ENCODE measurements around the gene E2F1. TPM values are rescaled to one million over a fixed set of nuclear protein-coding genes. Genes with fewer than 3 reads are reported as not detected.

Gene E2F1
- total RNA-seq, 1 experiment from 2014 or later: 44.2 TPM

DNA sequence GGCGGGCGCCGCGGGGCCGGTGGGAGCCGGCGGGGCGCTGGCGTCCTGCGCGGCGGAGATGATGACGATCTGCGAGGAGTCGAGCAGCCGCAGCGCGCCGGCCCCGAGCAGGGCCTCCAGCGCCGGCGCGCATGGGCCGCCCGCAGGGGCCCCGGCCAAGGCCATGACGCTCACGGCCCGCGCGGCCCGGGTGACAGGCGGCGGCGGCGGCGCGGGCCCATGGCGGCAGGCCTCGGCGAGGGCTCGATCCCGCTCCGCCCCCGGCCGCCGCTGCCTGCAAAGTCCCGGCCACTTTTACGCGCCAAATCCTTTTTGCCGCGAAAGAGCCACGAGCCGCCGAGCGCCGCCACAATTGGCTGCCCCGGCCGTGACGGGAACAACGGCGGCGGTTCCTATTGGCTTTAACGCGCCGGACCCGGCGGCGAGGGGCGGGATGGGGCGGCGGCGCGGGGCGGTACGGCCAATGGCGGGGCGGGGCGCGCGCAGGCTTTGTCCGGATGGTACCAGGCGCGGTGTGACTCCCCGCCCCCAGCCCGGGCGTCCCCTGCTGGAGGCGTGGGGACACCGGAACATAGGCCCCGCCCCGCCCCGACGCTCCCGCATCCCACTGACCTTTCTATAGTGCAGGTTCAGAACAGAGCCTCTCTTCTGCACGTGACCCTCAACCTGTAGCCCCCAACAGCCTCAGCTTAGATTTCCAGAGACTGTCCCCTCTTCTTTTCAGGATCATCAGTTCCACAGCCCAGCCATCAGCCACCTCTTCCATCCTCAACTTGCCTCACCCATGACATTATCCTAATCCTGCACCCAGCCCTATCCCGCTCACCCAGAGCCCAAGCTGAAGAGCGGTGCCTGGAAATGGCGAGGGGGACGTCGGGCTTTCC lies at the start of gene E2F1 (continued):
- TF ChIP-seq PRRX2 (CRISPR knock-in tag; IDR thresholded peaks at IDR 0.05) (no peak), HMGA2 (CRISPR knock-in tag; IDR thresholded peaks at IDR 0.05) (no peak)

DNA sequence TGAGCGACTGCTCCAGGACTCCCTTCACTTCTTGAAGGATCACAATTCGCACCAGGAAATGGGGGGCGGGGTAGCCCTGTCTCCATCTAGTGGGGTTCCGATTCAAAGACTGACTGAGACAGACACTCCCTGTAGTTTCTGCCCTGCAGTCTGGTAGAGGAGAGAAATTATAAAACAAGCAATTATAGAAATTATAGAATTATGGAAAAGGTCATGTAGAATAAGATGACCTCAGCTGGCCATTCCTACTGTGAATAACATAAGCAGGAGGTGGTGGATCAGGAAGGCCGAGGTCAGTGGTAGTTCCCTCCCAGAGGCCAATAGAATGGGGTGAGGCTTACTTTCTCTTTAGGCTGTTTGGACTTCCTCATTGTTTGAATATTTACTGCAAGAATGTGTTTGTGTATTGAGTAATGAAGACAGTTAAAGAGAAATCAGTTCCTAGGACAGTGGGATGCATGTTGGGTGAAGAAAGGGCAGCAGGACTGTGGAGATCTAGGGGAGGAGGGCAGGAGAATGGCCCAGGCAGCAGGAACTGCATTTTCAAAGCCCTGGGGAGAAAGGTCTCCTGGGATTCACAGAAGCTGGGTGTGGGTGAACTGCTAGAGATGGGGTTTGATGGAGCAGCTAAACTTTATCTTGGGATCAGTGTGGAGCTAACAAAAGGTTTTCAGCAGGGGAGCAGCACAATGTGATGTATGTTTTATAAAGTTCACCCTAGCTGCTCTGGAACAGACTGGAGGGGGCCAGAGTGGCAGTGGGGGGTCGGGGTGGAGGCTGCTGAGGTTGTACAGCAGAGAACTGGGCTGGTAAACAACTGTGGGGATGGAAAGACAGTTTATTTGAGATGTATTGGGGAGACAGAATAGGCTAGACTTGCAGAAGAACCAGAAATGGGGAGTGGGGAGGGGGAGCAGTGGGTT lies 47.7 kb upstream of the E2F1 start:
- H3K4me3 Mint-ChIP-seq: peak overlapping the region; percentile 78
- TF ChIP-seq JAZF1 (CRISPR knock-in tag; IDR thresholded peaks at IDR 0.05): no peak
- TF ChIP-seq ZNF219 (CRISPR knock-in tag; IDR thresholded peaks at IDR 0.05; ENCODE audit: borderline replicate concordance): no peak
- TF ChIP-seq, protein P1, sequence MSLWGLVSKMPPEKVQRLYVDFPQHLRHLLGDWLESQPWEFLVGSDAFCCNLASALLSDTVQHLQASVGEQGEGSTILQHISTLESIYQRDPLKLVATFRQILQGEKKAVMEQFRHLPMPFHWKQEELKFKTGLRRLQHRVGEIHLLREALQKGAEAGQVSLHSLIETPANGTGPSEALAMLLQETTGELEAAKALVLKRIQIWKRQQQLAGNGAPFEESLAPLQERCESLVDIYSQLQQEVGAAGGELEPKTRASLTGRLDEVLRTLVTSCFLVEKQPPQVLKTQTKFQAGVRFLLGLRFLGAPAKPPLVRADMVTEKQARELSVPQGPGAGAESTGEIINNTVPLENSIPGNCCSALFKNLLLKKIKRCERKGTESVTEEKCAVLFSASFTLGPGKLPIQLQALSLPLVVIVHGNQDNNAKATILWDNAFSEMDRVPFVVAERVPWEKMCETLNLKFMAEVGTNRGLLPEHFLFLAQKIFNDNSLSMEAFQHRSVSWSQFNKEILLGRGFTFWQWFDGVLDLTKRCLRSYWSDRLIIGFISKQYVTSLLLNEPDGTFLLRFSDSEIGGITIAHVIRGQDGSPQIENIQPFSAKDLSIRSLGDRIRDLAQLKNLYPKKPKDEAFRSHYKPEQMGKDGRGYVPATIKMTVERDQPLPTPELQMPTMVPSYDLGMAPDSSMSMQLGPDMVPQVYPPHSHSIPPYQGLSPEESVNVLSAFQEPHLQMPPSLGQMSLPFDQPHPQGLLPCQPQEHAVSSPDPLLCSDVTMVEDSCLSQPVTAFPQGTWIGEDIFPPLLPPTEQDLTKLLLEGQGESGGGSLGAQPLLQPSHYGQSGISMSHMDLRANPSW (CRISPR knock-in tag; conservative IDR thresholded peaks at IDR 0.05; ENCODE audit: low read depth): no peak
- TF ChIP-seq EMX1 (CRISPR knock-in tag; IDR thresholded peaks at IDR 0.05): no peak
- TF ChIP-seq SP1 (CRISPR knock-in tag; conservative IDR thresholded peaks at IDR 0.05): no peak
- no peak for TF ChIP-seq FOXP1 (CRISPR knock-in tag; IDR thresholded peaks at IDR 0.05; ENCODE audit: borderline replicate concordance)
- TF ChIP-seq KAT7 (CRISPR knock-in tag; IDR thresholded peaks at IDR 0.05; ENCODE audit: borderline replicate concordance): no peak
- no peak for TF ChIP-seq ZNF138 (CRISPR knock-in tag; conservative IDR thresholded peaks at IDR 0.05)
- TF ChIP-seq, protein P2, sequence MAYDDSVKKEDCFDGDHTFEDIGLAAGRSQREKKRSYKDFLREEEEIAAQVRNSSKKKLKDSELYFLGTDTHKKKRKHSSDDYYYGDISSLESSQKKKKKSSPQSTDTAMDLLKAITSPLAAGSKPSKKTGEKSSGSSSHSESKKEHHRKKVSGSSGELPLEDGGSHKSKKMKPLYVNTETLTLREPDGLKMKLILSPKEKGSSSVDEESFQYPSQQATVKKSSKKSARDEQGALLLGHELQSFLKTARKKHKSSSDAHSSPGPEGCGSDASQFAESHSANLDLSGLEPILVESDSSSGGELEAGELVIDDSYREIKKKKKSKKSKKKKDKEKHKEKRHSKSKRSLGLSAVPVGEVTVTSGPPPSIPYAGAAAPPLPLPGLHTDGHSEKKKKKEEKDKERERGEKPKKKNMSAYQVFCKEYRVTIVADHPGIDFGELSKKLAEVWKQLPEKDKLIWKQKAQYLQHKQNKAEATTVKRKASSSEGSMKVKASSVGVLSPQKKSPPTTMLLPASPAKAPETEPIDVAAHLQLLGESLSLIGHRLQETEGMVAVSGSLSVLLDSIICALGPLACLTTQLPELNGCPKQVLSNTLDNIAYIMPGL (CRISPR knock-in tag; IDR thresholded peaks at IDR 0.05): no peak
- TF ChIP-seq ZNF317 (CRISPR knock-in tag; IDR thresholded peaks at IDR 0.05; ENCODE audit: borderline replicate concordance, low read depth): no peak
- no peak for TF ChIP-seq TCF7 (CRISPR knock-in tag; IDR thresholded peaks at IDR 0.05; ENCODE audit: low read depth)
- no peak for TF ChIP-seq NFYB (CRISPR knock-in tag; conservative IDR thresholded peaks at IDR 0.05; ENCODE audit: low read depth)
- TF ChIP-seq, protein P3, sequence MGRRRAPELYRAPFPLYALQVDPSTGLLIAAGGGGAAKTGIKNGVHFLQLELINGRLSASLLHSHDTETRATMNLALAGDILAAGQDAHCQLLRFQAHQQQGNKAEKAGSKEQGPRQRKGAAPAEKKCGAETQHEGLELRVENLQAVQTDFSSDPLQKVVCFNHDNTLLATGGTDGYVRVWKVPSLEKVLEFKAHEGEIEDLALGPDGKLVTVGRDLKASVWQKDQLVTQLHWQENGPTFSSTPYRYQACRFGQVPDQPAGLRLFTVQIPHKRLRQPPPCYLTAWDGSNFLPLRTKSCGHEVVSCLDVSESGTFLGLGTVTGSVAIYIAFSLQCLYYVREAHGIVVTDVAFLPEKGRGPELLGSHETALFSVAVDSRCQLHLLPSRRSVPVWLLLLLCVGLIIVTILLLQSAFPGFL (CRISPR knock-in tag; IDR thresholded peaks at IDR 0.05; ENCODE audit: borderline replicate concordance): no peak
- TF ChIP-seq ETV6 (CRISPR knock-in tag; IDR thresholded peaks at IDR 0.05): no peak
- TF ChIP-seq, protein P4, sequence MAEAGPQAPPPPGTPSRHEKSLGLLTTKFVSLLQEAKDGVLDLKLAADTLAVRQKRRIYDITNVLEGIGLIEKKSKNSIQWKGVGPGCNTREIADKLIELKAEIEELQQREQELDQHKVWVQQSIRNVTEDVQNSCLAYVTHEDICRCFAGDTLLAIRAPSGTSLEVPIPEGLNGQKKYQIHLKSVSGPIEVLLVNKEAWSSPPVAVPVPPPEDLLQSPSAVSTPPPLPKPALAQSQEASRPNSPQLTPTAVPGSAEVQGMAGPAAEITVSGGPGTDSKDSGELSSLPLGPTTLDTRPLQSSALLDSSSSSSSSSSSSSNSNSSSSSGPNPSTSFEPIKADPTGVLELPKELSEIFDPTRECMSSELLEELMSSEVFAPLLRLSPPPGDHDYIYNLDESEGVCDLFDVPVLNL (CRISPR knock-in tag; IDR thresholded peaks at IDR 0.05; ENCODE audit: borderline replicate concordance, low read depth): no peak
- peaks cover 25% of the 10 kb centered on the region for H3K4me1 Mint-ChIP-seq
- peak; percentile 19 for DNase-seq (ENCODE audit: low spot score)
- peak overlapping the region; percentile 83 for H3K27ac Mint-ChIP-seq
- peaks cover 28% of the 10 kb centered on the region for H3K36me3 Mint-ChIP-seq
- ATAC-seq: peak; percentile 2; the same call in 1 of the 2 replicates
- POLR2A ChIA-PET: interaction anchor here (0.7 kb wide), 1 partner anchor 206 kb away, joined by 3 read pairs; no protein-coding TSS in a partner anchor
- peaks cover 13% of the 10 kb centered on the region for H3K27me3 Mint-ChIP-seq (ENCODE audit: low read depth)
- CTCF ChIA-PET: interaction anchor here (1.9 kb wide), 1 partner anchor 66 kb away, joined by 18 read pairs; the partner anchor contains the start of gene ACTL10
- peaks cover 26% of the 10 kb centered on the region for H3K9me3 Mint-ChIP-seq

All from WTC11 (cell line).